Activated CD8-positive, alpha-beta T cell treated with anti-CD3 and anti-CD28 coated beads, Interleukin-2, amount 10 ng/mL, durations not matched to agents 7 days and 5 days (primary cell): ENCODE data around the gene KRT16. TPM values are rescaled to one million over a fixed set of nuclear protein-coding genes. Genes with fewer than 3 reads are reported as not detected.
"Not testable (repeated sequence)": the region's sequence is repeated elsewhere in the genome, so short reads cannot be mapped to it uniquely, and the experiment has no call there.

Experiments used
- ATAC-seq: fragments of 150-1000 bp; cut with Tn5 transposase; one replicate; pipeline ENCODE4 v1.10.0; 2021; ENCODE audit warnings: moderate library complexity
- CTCF ChIA-PET: fragments of 350-600 bp; sonication (Branson Sonifier 250); formaldehyde crosslinking; loops from one replicate; lab custom pipeline; 2021; ENCODE audit warnings: antibody characterized with exemption; lab: Charles Lee
- POLR2A ChIA-PET: fragments of 350-600 bp; sonication (Branson Sonifier 250); formaldehyde crosslinking; loops from one replicate; lab custom pipeline; 2021; ENCODE audit warnings: antibody characterized with exemption; lab: Charles Lee
- DNase-seq: peaks from one replicate; pipeline ENCODE4 v3.0.0-alpha.2; 2020
- H3K27ac Mint-ChIP-seq: one replicate; pipeline ENCODE4 v1.8.0; 2021; ENCODE audit warnings: mild to moderate bottlenecking, mixed read lengths
- H3K27me3 Mint-ChIP-seq: one replicate; pipeline ENCODE4 v1.8.0; 2021; ENCODE audit warnings: low read depth, mixed read lengths
- H3K36me3 Mint-ChIP-seq: one replicate; pipeline ENCODE4 v1.8.0; 2021; ENCODE audit warnings: low read depth, mixed read lengths
- H3K4me1 Mint-ChIP-seq: one replicate; pipeline ENCODE4 v1.8.0; 2021; ENCODE audit warnings: low read depth, mixed read lengths
- H3K4me3 Mint-ChIP-seq: one replicate; pipeline ENCODE4 v1.8.0; 2021; ENCODE audit warnings: mild to moderate bottlenecking, mixed read lengths
- H3K9me3 Mint-ChIP-seq: one replicate; pipeline ENCODE4 v1.8.0; 2022; ENCODE audit warnings: mixed read lengths; ENCODE audit not compliant: insufficient read depth
- total RNA-seq, 2 experiments: library from RNA; stranded (reverse); gene quantifications; one replicate each; pipeline ENCODE4 v1.2.3, GENCODE V29; 2021

Gene KRT16
- not detected for total RNA-seq

GRCh38 chr17:41612376-41613160 is at the start of gene KRT16:
Gene KRT16, minus strand, starts transcription at chr17:41612767. Its CDS starts 79 bp downstream, at chr17:41612688.
- H3K4me1 Mint-ChIP-seq, ATAC-seq, H3K9me3 Mint-ChIP-seq, DNase-seq, H3K27ac Mint-ChIP-seq, H3K4me3 Mint-ChIP-seq, H3K36me3 Mint-ChIP-seq, POLR2A ChIA-PET: not testable (repeated sequence)
- peaks cover 14% of the 10 kb centered on the region for H3K27me3 Mint-ChIP-seq
- CTCF ChIA-PET: interaction anchor here (1.2 kb wide), 1 partner anchor 64 kb away, joined by 3 read pairs; no protein-coding TSS in a partner anchor

- H3K4me1 Mint-ChIP-seq: peaks cover 9% of the 10 kb centered on the region
- ATAC-seq: no peak
- ChIA-PET CTCF (interaction anchor here (1.1 to 12.5 kb wide), 3 partner anchors 11 to 844 kb away, joined by 3 to 399 read pairs (median 11); no protein-coding TSS in a partner anchor), POLR2A (no interaction called here)
- DNase-seq: no peak
- peaks cover 12% of the 10 kb centered on the region for H3K27me3 Mint-ChIP-seq
- H3K4me3 Mint-ChIP-seq: no peak overlapping the region
- no peaks in the 10 kb centered on the region for H3K36me3 Mint-ChIP-seq
- no peaks in the 10 kb centered on the region for H3K9me3 Mint-ChIP-seq
- no peak overlapping the region for H3K27ac Mint-ChIP-seq
These were observed 47.7 kb upstream of the KRT16 start for GRCh38 chr17:41660221-41660711.

DNA sequence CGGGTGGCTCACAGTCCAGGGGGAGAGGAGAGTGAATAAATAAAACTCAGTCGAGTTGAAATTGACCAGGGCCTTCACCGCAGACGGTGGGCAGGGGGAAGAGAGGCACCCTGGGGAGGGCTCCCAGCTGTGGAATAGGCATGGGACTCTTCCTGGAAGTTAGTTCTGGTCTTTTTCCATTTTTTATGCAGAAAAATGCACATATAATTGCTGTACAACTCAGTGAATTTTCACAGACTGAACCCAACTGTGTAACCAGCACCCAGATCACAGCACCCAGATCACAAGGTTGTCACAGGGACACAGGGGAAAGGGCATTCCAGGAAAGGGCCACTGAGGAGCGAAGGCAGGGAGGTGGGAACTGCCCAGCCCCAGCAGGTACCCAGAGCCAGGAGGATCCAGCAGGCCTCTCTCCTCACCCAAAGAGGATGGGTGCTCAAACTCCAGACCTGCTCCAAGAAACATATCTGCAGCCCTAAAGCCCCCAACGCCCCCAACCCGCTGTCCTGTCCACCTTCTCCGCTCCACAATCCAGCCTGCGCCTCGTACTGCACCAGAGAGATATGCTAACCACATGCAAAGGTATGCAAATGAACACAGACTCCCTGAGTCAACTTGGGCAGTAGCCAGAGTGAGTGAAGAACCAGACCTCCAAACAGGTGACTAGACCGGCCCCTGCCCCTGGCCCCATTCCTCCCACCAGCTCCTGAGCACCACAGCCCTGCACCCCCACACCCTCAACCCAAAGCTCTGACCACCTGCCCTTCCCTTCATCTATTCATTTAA is 47.1 kb upstream of the KRT16 start:
- Mint-ChIP-seq H3K27ac (no peak overlapping the region), H3K4me1 (peaks cover 7% of the 10 kb centered on the region), H3K36me3 (no peaks in the 10 kb centered on the region), H3K4me3 (no peak overlapping the region), H3K27me3 (peaks cover 9% of the 10 kb centered on the region), H3K9me3 (no peaks in the 10 kb centered on the region)
- DNase-seq (no peak), ATAC-seq (no peak)
- ChIA-PET CTCF (interaction anchor here (2.2 to 12.5 kb wide), 2 partner anchors 11 to 110 kb away, joined by 11 to 399 read pairs; no protein-coding TSS in a partner anchor), POLR2A (no interaction called here)

DNA sequence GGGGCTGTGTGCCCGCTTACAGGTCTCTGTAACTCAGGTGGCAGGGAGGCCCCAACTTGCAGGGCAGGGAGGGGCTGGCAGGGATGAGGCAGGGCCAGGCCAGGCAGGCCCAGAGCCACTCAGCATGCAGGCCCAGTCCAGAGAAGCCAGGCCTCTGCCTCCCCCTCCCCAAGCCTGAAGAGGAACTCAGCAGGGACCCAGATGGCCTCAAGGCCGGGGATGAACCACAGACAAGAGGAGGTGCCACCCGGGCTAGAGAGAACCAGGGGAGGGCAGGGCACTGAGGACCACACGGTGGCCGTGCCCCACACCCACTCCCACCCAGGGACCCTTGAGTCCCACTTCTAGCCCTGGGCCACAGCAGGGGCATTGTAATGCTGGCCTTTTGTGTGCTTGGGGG is 46.3 kb upstream of the KRT16 start:
- POLR2A ChIA-PET: no interaction called here
- ATAC-seq (no peak), DNase-seq (no peak)
- H3K27me3 Mint-ChIP-seq: peaks cover 5% of the 10 kb centered on the region
- H3K27ac Mint-ChIP-seq: no peak overlapping the region
- H3K9me3 Mint-ChIP-seq: no peaks in the 10 kb centered on the region
- H3K36me3 Mint-ChIP-seq: no peaks in the 10 kb centered on the region
- CTCF ChIA-PET: interaction anchor here (1.0 kb wide), 1 partner anchor 9 kb away, joined by 3 read pairs; no protein-coding TSS in a partner anchor
- H3K4me3 Mint-ChIP-seq: no peak overlapping the region
- peaks cover 7% of the 10 kb centered on the region for H3K4me1 Mint-ChIP-seq

DNA sequence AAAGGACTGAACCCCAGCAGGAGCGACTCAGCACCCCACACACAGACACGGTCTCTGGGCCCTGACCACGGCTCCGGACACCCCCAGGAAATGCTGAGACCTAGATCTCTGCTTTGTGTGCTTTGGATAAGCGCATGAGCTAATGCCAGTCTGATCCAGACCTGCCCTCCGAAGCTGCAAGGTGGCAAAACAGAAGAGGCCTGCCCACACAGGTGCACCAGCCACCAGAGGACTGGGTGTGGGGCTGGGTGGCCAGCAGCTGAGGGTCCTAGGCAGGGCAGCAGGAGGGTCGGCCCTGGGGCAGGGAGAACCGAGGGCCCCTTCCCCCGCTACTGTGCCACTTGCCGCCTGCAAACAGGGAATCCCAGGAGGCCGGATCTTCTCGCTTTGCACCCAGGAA is 45.4 kb upstream of the KRT16 start:
- Mint-ChIP-seq H3K4me1 (peaks cover 2% of the 10 kb centered on the region), H3K27ac (no peak overlapping the region), H3K27me3 (no peaks in the 10 kb centered on the region), H3K9me3 (no peaks in the 10 kb centered on the region), H3K4me3 (no peak overlapping the region), H3K36me3 (no peaks in the 10 kb centered on the region)
- ChIA-PET POLR2A (interaction anchor here (0.7 kb wide), 1 partner anchor 10 kb away, joined by 6 read pairs; no protein-coding TSS in a partner anchor), CTCF (interaction anchor here (0.9 to 1.7 kb wide), 3 partner anchors 8 to 109 kb away, joined by 3 to 9 read pairs (median 4); no protein-coding TSS in a partner anchor)
- ATAC-seq (no peak), DNase-seq (no peak)

- CTCF ChIA-PET: interaction anchor here (1.7 kb wide), 1 partner anchor 9 kb away, joined by 9 read pairs; no protein-coding TSS in a partner anchor
- no peaks in the 10 kb centered on the region for H3K36me3 Mint-ChIP-seq
- no peaks in the 10 kb centered on the region for H3K9me3 Mint-ChIP-seq
- ATAC-seq (no peak), DNase-seq (no peak)
- H3K4me3 Mint-ChIP-seq: no peak overlapping the region
- no peaks in the 10 kb centered on the region for H3K27me3 Mint-ChIP-seq
- H3K4me1 Mint-ChIP-seq: no peaks in the 10 kb centered on the region
- no peak overlapping the region for H3K27ac Mint-ChIP-seq
- POLR2A ChIA-PET: interaction anchor here (0.7 kb wide), 1 partner anchor 11 kb away, joined by 6 read pairs; no protein-coding TSS in a partner anchor
These were observed 44.7 kb upstream of the KRT16 start for GRCh38 chr17:41657176-41657754.

DNA sequence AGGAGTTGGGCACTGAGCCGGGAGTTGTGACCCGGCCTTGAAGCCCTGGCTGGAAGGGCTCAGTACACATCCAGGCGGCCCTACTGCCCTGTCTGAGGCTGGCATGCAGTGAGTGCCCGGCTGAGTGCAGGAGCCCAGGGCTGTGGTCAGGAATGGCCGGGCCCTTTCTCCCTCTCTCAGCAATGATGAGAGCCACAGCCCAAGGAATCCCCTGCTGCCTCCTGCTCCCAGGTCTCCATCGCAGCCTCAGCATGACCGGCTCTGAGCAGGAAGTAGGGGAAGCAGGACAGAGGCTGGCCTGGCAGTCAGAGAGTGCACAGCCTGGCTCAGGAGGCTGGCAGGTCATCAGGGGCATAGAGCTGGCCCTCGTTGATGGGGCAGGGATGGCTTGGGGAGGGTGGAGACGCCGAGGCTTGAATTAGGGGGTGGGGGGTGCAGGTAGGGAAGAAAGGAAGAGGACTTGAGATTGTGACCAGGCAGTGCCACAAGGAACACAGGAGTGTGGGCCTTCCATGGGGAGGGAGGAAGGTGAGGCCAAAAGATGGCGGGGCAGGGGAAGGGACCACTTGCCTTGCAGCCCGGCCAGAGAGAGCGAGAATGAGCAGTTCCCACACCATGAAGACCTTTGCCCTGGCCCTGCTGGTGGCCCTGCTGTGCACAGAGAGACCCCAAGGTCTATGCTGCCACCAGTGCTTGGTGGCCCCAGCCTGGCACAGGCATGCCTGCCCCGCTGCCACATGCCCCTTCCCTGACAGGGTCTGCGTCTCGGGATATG is 43.9 kb upstream of the KRT16 start:
- Mint-ChIP-seq H3K4me1 (no peaks in the 10 kb centered on the region), H3K9me3 (no peaks in the 10 kb centered on the region), H3K4me3 (no peak overlapping the region), H3K27me3 (no peaks in the 10 kb centered on the region), H3K27ac (peak overlapping the region; percentile 4), H3K36me3 (no peaks in the 10 kb centered on the region)
- ATAC-seq (no peak), DNase-seq (no peak)
- CTCF ChIA-PET: interaction anchor here (15.0 kb wide), 1 partner anchor 9 kb away, joined by 399 read pairs; no protein-coding TSS in a partner anchor
- POLR2A ChIA-PET: no interaction called here

DNA sequence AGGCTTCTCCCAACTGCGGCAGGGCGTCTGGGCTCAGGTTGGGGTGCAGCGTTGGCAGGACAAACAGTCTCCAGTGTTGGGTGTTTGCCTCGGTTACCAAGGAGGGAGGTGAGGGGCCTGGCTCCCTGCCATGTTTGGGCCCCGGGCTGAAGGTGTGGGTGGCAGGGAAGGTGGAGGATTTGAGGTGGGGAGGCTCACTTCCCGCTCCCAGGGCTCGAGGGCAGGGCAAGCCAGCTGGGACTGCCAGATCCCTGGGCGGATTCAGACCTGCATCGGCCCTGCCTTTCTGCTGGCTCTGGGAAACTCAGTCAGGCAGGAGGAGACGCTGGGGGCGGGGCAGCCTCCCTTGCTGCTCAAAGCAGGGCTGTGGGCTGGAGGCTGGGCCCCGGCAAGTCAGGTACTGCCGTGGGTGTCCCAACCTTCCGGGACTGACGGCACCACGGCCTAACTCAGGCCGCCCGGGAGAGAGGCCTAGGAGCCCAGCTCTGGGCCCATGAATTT is 43.1 kb upstream of the KRT16 start:
- Mint-ChIP-seq H3K27me3 (no peaks in the 10 kb centered on the region), H3K9me3 (no peaks in the 10 kb centered on the region), H3K4me1 (no peaks in the 10 kb centered on the region), H3K27ac (no peak overlapping the region), H3K36me3 (no peaks in the 10 kb centered on the region), H3K4me3 (no peak overlapping the region)
- no peak for ATAC-seq
- ChIA-PET POLR2A (no interaction called here), CTCF (interaction anchor here (15.0 kb wide), 1 partner anchor 10 kb away, joined by 399 read pairs; no protein-coding TSS in a partner anchor)
- no peak for DNase-seq

DNA sequence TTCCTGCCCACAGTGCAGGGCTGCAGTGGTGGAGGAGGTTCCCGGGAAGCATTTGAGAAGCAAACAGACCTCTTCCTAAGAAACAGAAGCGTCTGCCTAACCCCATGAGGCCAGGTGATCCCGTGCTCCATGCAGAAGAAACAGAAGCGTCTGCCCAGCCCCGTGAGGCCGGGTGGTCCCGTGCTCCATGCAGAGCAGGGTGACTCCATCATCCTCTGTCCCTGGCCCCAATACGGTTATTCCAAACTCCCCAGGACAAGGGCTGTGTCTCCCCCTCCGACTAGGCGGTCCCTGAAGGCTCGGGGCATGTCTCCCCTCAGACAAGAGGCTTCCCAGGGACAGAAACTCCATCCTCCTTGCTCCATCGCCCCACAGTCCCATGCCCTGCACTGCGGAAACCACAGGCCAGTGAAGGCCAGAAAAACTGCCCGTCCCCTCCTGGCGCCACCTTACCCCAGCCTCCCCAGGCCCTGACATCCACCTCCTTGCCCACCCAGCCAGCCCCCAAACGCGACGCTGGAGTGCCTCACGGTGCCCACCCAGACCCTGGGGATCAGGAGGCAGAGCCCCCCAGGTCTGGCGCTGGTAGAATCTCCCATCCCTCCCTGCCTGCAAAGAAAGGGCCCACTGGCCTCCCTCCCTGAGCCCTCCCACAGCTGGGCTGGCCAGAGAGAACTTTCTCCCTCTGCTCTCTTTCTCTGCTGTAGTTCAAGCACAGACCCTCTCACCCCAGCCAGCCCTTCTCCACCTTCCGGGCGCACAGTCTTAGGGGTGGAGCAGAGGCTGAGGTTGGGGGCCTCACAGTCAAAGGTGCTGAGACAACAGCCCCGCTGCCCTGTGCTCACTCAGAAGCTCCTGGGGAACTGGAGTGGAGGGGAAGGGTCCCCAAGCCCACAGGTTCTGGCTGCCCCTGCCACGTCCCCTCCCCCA is 42.4 kb upstream of the KRT16 start:
- POLR2A ChIA-PET: no interaction called here
- no peak overlapping the region for H3K27ac Mint-ChIP-seq
- ATAC-seq (no peak), DNase-seq (no peak)
- no peak overlapping the region for H3K4me3 Mint-ChIP-seq
- H3K27me3 Mint-ChIP-seq: no peaks in the 10 kb centered on the region
- H3K9me3 Mint-ChIP-seq: no peaks in the 10 kb centered on the region
- CTCF ChIA-PET: interaction anchor here (4.2 to 15.0 kb wide), 2 partner anchors 11 to 106 kb away, joined by 21 to 399 read pairs; no protein-coding TSS in a partner anchor
- no peaks in the 10 kb centered on the region for H3K4me1 Mint-ChIP-seq
- H3K36me3 Mint-ChIP-seq: no peaks in the 10 kb centered on the region
